ES-I3 (cell line): ENCODE measurements around the gene SEMA3E.
"Not testable (repeated sequence)": the region's sequence is repeated elsewhere in the genome, so short reads cannot be mapped to it uniquely, and the experiment has no call there.

Experiments
- H3K36me3 ChIP-seq: 2 replicates; pipeline ENCODE4 v1.6.1; 2013; ENCODE audit warnings: mild to moderate bottlenecking, low read length, control low read depth, moderate library complexity; ENCODE audit not compliant: insufficient read depth
- H3K4me1 ChIP-seq: 2 replicates; pipeline ENCODE4 v1.6.1; 2013; ENCODE audit warnings: mild to moderate bottlenecking, control low read depth, low read length; ENCODE audit not compliant: insufficient read depth
- H3K9ac ChIP-seq: 2 replicates; pipeline ENCODE4 v1.6.1; 2013; ENCODE audit warnings: low read depth, mild to moderate bottlenecking, low read length, moderate library complexity
- H3K9me3 ChIP-seq: 2 replicates; pipeline ENCODE4 v1.6.1; 2013; ENCODE audit warnings: mild to moderate bottlenecking, low read length, moderate library complexity; ENCODE audit not compliant: control insufficient read depth, insufficient read depth

Gene SEMA3E

DNA sequence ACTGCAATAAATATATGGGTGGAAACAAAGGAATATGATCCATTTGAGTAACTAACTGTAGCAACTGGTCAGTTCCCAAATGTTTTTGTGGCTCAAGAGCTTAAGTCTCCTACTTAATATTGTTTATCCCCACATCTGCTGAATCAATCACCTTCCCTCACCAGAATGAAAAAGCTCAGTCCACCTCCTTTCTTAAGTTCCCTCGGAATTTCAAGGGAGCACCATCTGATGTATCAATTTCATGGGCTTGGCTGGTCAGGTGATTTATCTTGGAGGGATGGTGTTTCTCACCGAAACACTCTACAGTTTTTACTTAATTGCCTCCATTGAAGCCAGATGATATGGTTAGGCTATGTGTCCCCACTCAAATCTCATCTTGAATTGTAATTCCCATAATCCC is 176.6 kb downstream of the SEMA3E start:
- peaks cover 7% of the 10 kb centered on the region for H3K4me1 ChIP-seq
- no peaks in the 10 kb centered on the region for H3K9me3 ChIP-seq
- no peaks in the 10 kb centered on the region for H3K36me3 ChIP-seq
- H3K9ac ChIP-seq = no peak overlapping the region

DNA sequence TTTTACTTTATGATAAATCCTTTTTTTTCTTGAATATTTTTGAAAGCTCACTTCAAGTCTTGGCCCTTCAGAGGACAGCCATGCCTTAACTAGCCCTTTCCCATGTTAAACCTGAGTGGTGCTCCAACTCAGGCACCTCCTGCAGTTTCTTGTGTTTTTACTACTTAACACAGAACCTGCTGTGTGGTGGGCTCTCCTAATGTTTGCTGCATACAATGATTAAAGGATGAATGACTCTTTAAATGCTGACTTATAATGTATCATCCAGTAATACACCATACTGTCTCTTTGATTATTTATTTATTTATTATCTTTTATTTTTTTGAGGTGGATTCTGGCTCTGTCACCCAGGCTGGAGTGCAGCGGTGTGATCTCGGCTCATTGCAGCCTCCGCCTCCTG is 179.4 kb downstream of the SEMA3E start:
- Histone ChIP-seq H3K9me3 (no peaks in the 10 kb centered on the region), H3K4me1 (peaks cover 7% of the 10 kb centered on the region), H3K9ac (no peak overlapping the region), H3K36me3 (no peaks in the 10 kb centered on the region)

DNA sequence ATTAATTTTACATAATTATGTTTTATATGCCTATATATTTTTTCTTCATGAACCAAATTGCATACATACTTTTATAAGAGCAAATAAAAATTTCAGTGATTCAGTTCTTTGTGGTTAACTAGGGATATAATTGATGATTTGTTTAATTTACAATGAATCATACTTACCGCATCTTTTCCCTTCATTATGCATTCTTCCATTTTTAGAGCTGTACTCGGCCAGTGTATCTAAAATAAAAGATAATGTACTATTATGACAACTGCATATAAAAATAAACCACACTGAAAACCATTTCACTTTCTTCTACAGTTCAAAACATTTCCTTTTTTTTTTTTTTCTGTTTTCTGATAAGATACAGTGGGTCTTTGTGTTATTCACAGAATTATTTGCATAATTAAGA is 179.9 kb downstream of the SEMA3E start:
- Histone ChIP-seq H3K4me1 (peaks cover 7% of the 10 kb centered on the region), H3K36me3 (no peaks in the 10 kb centered on the region), H3K9me3 (no peaks in the 10 kb centered on the region), H3K9ac (no peak overlapping the region)

DNA sequence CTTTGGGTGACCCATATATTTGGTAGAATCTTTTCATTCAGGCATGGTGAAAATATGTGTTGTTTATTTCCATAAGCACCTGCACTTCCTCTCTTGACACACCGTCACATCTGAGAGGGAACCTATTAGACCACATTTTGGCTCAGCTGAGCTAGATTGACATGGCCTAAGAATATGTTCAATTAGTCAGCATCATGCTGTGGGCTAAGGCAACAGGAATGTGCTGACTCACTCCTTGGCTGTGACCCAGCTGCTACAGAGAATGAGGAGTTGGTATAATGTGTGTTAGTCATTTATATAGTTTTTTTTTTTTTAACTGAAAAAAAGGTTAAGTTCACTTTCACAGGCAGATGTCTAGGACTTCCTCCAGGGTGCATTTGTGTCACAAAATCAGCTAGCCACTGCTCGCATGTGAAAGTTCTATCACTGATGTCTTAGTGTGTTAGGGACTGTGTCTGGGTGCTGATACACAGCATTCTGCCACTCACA is 180.6 kb downstream of the SEMA3E start:
- no peak overlapping the region for H3K9ac ChIP-seq
- H3K9me3 ChIP-seq = no peaks in the 10 kb centered on the region
- H3K4me1 ChIP-seq = peaks cover 7% of the 10 kb centered on the region
- H3K36me3 ChIP-seq = no peaks in the 10 kb centered on the region

DNA sequence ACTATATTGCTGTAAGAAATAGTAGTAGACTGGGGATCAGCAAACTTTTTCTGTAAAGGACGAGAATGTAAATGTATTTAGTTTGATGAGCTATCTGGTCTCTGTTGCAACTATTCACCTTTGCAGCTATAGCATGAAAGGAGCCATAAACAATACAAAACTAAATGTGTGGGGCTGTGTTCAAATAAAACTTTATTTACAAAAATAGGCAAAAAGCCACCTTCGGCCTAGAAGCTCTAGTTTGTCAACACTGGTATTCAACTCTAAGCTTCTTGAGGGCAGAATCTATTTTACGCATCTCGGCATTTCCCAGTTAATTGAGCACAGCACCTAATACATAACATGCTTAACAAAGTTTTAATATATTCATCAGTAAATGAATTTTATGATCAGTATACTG is 181.4 kb downstream of the SEMA3E start:
- H3K36me3 ChIP-seq = no peaks in the 10 kb centered on the region

DNA sequence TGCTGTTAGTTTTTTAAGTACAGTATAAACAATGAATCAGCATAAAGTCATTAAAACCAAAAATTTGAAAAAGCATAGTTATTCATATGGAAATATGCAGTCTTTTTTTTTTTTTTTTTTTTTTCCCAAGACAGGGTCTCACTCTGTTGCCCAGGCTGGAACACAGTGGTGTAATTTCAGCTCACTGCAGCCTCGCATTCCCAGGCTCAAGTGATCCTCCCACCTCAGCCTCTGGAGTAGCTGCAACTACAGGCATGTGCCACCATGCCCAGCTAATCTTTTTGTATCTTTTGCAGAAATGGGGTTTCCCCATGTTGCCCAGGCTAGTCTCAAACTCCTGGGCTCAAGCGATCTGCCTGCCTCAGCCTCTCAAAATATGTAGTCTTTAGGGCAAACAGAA is 182.0 kb downstream of the SEMA3E start:
- Histone ChIP-seq H3K36me3 (0 out of 2 replicates have a peak, but pooled peaks cover 2% of the 10 kb centered on the region), H3K9me3 (no peaks in the 10 kb centered on the region), H3K4me1 (peaks cover 7% of the 10 kb centered on the region), H3K9ac (no peak overlapping the region)

More for the DNA sequence above, 181.4 kb downstream of the SEMA3E start:
- H3K9me3 ChIP-seq = no peaks in the 10 kb centered on the region
- H3K9ac ChIP-seq = no peak overlapping the region
- peaks cover 7% of the 10 kb centered on the region for H3K4me1 ChIP-seq

DNA sequence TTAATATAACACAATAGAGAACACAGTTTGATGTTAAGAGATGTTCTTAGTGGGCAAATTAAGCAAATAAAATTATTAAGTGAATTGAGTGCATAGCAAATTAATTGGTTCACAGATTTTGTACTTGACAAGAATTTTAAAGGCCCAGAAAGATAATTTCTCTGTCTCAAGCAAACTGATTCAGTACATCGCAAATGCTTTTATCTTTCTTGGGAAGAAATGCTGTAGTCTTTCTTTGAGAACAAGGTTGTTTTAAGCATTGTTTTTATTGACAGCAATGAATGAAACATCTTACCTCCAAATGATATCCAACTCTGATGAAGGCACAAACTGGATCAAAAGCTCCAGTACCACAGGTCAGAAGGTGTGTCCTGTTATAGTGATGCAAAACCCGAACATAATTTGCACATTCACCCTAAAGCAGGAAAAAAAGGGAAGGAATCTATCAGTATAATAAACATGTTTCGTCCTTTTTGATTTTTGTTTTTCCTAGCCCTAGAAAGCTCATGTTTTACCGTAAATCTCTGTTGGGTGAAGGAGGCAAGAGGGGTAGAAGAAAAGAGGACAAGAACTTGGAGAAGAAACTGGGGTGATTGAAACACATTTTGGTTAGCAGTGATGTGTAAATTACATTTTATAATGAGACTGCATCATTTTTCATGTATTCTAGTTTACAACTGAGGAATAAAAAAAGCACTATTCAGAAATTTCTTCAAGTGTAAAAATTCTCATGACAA is 182.6 kb downstream of the SEMA3E start:
- Histone ChIP-seq H3K4me1 (peaks cover 7% of the 10 kb centered on the region), H3K36me3 (0 out of 2 replicates have a peak, but pooled peaks cover 4% of the 10 kb centered on the region), H3K9me3 (no peaks in the 10 kb centered on the region), H3K9ac (no peak overlapping the region)

DNA sequence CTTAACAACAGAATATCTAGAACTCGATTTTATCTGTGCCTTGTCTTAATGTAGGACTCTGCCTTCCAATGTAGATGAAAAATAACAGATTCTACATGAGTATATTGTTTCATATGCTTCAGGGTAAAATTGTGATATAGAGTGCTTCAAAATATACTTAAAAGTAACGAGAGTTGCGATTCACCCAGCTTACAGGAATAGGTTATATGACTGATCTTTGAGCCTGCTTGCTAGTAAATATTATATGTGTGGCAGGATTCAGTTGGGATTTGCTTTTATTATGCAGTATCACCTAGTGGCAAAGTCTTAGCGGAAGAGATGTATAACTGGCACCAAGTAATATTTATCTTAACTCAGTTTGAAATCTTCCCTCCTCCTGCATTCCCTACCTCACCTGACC is 183.3 kb downstream of the SEMA3E start:
- no peaks in the 10 kb centered on the region for H3K9me3 ChIP-seq
- H3K4me1 ChIP-seq = peaks cover 7% of the 10 kb centered on the region
- H3K36me3 ChIP-seq = 0 out of 2 replicates have a peak, but pooled peaks cover 4% of the 10 kb centered on the region
- 0 out of 2 replicates have a peak overlapping the region, but pooled peaks have one; percentile 10 for H3K9ac ChIP-seq

DNA sequence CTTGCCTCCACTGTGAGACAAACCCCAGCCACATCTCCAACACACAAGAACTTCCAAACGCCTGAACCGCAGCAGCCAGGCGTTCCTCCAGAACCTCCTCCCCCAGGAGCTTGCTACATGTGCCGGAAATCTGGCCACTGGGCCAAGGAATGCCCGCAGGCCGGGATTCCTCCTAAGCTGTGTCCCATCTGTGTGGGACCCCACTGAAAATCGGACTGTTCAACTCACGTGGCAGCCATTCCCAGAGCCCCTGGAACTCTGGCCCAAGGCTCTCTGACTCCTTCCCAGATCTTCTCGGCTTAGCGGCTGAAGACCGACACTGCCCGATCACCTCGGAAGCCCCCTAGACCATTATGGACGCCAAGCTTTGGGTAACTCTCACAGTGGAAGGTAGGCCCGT is 187.1 kb downstream of the SEMA3E start:
- H3K9ac ChIP-seq = peak overlapping the region; percentile 41; the same call in 1 of the 2 replicates
- H3K9me3 ChIP-seq, H3K36me3 ChIP-seq: not testable (repeated sequence)
- peaks cover 13% of the 10 kb centered on the region for H3K4me1 ChIP-seq

DNA sequence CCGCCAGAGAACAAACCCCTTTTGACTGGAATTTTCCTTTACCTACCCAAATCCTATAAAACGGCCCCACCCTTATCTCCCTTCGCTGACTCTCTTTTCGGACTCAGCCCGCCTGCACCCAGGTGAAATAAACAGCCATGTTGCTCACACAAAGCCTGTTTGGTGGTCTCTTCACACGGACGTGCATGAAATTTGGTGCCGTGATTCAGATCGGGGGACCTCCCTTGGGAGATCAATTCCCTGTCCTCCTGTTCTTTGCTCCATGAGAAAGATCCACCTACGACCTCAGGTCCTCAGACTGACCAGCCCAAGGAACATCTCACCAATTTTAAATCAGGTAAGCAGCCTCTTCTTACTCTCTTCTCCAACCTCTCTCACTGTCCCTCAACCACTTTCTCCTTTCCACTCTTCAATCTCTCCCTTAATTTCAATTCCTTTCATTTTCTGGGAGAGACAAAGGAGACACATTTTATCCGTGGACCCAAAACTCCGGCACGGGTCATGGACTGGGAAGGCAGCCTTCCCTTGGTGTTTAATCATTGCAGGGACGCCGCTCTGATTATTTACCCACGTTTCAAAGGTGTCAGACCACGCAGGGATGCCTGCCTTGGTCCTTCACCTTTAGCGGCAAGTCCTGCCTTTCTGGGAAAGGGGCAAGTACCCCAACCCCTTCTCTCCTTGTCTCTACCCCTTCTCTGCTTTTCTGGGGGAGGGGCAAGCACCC is 188.8 kb downstream of the SEMA3E start:
- not testable (repeated sequence) for H3K36me3 ChIP-seq, H3K9me3 ChIP-seq
- H3K4me1 ChIP-seq = peaks cover 25% of the 10 kb centered on the region
- H3K9ac ChIP-seq = peak overlapping the region; percentile 62

DNA sequence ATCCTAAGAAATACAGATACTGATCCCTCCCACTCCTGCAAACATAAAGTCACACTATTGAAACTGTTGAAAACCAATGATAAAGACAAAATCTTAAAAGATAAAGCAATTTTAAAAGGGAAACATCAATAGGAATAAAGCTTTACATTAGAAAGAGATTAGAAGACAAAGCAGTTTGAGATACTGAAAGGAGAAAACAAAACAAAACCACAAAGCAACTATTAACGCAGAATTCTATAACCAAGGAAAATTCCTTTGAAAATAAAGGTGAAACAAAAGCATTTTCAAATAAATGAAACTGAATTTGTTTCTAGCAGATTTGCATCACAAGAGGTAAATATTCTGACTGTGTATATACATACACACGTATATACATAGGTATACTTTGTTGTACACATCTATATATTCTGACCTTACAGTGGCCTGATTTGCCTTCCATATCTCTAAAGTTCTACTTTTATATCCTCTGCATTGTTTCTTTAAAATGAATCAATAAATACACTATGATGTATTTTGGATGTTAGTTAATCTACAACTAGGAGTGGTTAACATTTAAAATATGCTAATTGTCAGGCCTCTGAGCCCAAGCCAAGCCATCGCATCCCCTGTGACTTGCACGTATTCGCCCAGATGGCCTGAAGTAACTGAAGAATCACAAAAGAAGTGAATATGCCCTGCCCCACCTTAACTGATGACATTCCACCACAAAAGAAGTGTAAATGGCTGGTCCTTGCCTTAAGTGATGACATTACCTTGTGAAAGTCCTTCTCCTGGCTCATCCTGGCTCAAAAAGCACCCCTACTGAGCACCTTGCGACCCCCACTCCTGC is 189.6 kb downstream of the SEMA3E start:
- H3K36me3 ChIP-seq, H3K9me3 ChIP-seq, H3K9ac ChIP-seq: not testable (repeated sequence)
- peaks cover 29% of the 10 kb centered on the region for H3K4me1 ChIP-seq

DNA sequence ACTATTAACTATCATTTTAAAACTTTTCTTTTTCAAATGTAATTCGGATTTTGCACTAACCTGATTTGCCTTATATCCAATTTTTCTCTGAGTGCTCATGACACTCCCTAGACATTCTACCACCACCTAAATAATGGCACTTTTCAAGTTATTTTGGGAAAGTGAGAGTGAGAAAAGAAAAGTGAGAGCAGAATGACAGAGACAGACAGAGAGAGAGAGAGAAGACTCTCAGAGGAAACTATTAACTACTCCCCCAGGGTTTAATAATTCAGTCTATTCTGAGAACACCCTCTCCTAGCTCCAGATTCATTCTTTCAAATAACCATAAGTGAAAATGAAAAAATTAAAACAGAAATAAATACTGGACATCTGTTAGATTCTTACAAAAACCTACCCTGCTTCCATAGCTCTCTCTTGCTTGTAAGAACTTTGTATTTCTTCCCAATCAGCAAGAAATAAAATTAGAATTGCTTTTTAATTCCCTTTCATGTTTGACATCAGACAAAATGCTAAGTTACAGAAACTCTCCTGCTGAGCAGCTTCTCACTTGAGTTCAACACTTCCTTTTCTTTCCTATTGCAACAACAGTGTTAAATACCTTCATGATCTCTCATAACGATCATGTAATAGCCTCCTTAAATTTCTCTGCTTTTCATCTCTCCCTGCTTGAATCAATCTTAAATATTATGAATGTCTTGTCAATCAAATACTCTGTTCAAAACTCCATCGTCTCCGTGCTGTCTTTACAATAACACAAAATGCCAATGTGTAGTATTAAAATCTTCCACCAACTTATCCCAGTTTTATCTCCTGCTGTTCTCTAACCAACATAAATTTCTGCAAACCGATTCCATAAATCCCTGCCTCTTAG is 191.7 kb downstream of the SEMA3E start:
- H3K36me3 ChIP-seq = 0 out of 2 replicates have a peak, but pooled peaks cover 4% of the 10 kb centered on the region
- H3K9ac ChIP-seq = peak overlapping the region; percentile 24; the same call in 1 of the 2 replicates
- no peaks in the 10 kb centered on the region for H3K9me3 ChIP-seq
- H3K4me1 ChIP-seq = peaks cover 29% of the 10 kb centered on the region

DNA sequence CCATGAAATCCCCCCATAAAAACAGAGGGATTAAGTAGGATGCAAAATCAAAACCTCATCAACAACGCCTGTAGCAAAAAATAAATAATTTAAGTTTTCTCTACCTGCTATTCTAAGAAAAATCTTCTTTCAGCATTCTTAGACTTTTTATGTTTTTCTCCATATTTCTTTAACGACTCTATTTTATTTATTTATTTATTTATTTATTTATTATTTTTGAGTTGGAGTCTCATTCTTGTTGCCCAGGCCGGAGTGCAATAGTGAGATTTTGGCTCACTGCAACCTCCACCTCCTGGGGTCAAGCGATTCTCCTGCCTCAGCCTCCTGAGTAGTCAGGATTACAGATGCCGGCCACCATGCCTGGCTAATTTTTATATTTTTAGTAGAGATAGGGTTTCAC is 192.5 kb downstream of the SEMA3E start:
- H3K4me1 ChIP-seq = peaks cover 36% of the 10 kb centered on the region
- no peaks in the 10 kb centered on the region for H3K9me3 ChIP-seq
- H3K36me3 ChIP-seq = no peaks in the 10 kb centered on the region
- H3K9ac ChIP-seq = no peak overlapping the region
